COR-L47 (cell line): ENCODE measurements around the gene LAYN.
A peak's percentile ranks its signal among the peaks of the same experiment; 100 is the strongest.

Source experiments
- DNase-seq: peaks from one replicate; lab custom pipeline; 2025; lab: John Stamatoyannopoulos, UW

Gene LAYN, protein sequence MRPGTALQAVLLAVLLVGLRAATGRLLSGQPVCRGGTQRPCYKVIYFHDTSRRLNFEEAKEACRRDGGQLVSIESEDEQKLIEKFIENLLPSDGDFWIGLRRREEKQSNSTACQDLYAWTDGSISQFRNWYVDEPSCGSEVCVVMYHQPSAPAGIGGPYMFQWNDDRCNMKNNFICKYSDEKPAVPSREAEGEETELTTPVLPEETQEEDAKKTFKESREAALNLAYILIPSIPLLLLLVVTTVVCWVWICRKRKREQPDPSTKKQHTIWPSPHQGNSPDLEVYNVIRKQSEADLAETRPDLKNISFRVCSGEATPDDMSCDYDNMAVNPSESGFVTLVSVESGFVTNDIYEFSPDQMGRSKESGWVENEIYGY

GRCh38 chr11:111540114-111540936 is at the start of gene LAYN:
TSS of gene LAYN (plus strand) at chr11:111540720. CDS start at chr11:111540844, 124 bp downstream.
- DNase-seq, result peak; percentile 51

- no peak for DNase-seq
These were observed 46.5 kb upstream of the LAYN start for GRCh38 chr11:111494040-111494439.

DNA sequence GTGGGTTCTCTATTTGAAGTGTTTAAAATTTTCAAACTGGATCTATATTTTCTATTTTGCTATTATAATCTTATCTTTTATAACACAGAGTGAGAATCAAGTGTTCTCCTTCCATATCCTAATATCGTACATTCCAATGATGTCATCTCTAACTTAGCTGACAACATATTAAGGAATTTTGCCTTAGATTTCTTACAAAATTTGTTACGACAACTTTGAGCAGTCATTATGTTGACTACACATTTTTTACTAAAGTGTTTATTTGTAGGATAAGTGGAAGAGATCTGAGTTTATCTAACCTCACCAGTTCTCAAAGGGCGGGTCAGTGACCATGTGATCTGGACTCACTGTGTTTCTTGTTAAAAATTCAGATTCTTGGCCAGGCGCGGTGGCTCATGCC is 41.0 kb upstream of the LAYN start:
- DNase-seq, result no peak

GRCh38 chr11:111500481-111500880 is 40.0 kb upstream of the LAYN start:
- no peak for DNase-seq

GRCh38 chr11:111502611-111503010 is 37.9 kb upstream of the LAYN start:
- DNase-seq, result no peak

- DNase-seq, result no peak
These were observed 30.2 kb upstream of the LAYN start for GRCh38 chr11:111510311-111510710.

DNA sequence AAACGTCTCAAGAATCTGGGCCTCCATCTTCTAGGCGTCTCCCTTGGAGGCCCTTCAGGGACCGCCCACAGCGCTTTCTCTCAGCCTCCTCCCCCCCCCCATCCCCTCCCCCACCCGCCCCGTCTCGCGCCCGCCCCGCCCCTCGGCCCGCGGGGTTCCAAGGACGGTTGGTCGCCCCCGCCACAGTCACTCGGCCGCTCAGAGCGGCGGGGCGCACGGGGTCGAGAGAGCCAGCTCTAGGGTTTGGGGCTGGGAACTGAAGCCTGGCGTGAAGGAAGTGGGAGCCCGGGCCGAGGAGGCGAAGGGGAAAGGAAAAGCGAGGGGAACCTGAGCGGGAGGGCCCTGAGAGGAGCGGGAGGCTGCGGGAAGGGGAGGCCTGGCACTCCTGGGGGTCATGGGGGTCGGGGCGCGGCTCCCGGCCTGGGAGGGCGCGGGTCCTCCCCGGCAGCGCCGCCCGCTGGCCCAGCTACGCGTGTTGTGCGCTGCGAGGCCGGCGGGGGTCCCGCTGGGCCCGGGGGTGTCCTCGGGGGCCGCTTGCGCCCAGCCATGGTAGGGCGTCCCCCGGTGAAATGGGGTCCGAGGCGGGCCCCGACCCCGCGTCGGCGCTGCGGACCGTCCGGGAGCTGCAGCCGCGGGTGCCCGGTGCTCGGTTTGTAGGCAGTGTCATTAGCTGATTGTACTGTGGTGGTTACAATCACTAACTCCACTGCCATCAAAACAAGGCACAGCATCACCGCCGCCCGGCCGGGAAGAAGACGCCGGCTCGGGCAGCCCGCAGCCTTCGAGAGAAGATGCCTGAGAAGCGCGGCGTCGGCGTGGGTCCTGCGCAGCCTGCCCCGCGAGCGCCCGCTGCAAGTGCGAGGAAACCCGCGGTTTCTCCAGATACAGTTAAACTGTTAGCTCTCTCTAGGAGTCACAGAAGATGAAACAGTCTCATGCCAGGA is 28.0 kb upstream of the LAYN start, which contains the start of gene BTG4:
TSS of gene BTG4 (minus strand) at position 91 of the 944 bp plus-strand sequence. CDS start 13,610 bp downstream, outside the sequence.
- DNase-seq, result no peak

- no peak for DNase-seq
These were observed 27.3 kb upstream of the LAYN start for GRCh38 chr11:111513240-111513605.

- no peak for DNase-seq
These were observed 26.1 kb upstream of the LAYN start, which contains the start of gene HOATZ for GRCh38 chr11:111514216-111515031. TSS of gene HOATZ (plus strand) at chr11:111514778. CDS start at chr11:111514785, 7 bp downstream.

- no peak for DNase-seq
These were observed 24.9 kb upstream of the LAYN start for GRCh38 chr11:111515591-111515990.

DNA sequence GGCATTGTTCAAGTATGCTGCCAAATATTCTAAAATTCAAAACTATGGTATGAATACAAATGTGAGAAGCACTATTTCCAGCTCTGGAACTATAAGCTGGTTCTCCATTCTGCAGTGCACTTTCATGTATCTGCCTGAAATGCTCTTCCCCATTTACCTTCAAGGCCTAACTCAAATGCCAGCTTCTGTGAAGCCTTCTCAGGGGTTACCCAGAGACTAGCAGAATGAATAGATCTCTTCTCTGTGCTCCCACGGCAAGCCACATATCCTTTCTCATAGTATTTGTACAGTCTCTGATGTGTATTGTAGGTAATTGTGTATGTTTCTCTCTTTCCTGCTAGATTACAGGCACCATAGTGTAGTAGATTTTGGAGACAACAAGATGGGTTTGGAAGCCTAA is 21.9 kb upstream of the LAYN start:
- DNase-seq, result no peak

DNA sequence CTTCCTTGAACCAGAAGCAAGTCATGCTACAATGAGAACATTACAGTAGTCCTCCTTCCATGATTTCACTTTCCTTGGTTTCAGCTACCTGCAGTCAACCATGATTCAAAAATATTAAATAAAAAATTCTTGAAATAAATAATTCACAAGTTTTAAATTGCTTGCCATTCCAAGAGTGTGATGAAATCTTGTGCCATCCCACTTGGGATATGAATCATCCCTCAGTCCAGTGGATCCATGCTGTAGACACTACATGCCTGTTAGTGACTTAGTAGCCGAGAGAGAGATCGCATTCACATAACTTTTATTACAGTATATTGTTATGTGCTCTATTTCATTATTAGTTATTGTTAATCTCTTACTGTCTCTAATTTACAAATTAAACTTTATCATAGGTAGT is 20.0 kb upstream of the LAYN start:
- DNase-seq, result no peak

- no peak for DNase-seq
These were observed 19.4 kb upstream of the LAYN start for GRCh38 chr11:111521135-111521534.

GRCh38 chr11:111522426-111522825 is 18.1 kb upstream of the LAYN start:
- no peak for DNase-seq

- no peak for DNase-seq
These were observed 17.2 kb upstream of the LAYN start for GRCh38 chr11:111523343-111523742.

DNA sequence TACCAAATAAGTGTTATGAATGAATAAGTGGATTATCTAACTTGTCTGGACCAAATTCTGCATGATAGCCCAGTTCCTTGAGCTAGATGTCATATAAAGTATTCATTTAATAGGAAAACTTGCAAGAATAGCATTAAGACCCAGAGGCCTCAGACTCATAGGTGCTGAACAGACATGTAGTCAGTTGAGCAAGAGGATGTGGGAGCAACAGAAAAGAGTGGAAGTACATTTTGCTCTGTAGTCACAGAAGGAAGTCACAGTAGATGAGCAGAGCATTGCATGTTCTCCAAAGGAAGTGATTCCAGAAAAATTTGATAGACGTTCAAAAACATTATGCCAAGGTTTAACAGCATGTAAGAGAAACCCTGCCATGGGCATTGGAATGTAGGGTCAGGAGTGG is 16.5 kb upstream of the LAYN start:
- DNase-seq, result no peak

DNA sequence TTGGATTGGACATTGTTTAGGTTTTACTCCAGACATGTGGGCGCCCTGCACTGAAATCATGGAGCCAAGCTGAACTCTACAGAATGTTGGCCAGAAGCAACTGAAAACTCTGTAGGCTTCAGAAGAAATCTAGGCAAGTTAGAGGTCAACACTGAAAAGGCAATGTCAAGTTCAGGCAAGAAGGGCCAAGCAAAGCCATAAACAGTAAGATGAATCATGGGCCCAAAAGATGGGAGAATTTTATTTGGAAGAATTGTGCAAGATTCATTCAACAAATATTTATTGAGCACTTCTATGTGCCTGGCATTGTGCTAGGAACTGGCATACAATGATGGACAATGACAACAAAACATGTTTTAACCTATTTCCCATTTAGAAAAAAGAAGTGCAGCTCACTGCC is 15.1 kb upstream of the LAYN start:
- no peak for DNase-seq

DNA sequence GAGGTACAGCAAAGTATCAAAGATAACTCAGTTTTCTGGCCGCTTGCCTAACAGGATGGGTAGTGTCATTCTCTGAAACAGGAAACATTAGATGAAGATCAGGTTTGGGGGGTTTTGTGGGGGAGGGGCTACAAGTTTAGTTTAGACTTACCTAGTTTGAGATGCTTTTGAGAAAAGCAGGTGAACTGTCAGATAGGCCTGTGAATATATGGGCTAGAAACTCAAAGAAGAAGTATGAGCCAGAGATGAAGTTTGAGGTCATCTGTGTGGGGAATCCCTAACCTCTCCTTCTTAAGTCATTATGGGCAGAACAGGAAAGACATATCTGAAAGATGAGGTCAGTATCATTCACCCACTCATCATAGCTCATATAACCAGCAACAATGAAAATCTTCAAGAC is 14.0 kb upstream of the LAYN start:
- DNase-seq, result no peak

- no peak for DNase-seq
These were observed 13.2 kb upstream of the LAYN start for GRCh38 chr11:111527279-111527678.

DNA sequence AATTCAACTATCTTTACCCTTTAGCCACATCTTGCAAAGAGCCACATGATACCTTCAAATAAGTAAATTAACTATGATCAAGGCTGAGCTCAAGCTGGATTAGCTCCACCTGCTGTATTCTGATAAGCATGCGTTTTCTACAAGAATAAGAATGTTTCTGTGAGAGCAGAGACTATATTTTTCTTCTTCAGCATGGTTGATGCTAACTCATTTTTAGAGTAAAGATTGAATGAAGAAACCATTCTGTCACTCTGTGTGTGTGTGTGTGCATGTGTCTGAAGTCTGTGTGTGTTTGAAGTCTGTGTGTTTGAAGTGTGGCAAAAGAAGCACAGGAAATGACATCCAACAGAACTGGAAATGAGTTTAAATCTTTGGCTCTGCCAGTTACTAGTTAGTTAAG is 12.0 kb upstream of the LAYN start:
- DNase-seq, result no peak

- DNase-seq, result no peak
These were observed 10.4 kb upstream of the LAYN start for GRCh38 chr11:111530091-111530490.
